ENCODE data around the gene MOB2.

DNA sequence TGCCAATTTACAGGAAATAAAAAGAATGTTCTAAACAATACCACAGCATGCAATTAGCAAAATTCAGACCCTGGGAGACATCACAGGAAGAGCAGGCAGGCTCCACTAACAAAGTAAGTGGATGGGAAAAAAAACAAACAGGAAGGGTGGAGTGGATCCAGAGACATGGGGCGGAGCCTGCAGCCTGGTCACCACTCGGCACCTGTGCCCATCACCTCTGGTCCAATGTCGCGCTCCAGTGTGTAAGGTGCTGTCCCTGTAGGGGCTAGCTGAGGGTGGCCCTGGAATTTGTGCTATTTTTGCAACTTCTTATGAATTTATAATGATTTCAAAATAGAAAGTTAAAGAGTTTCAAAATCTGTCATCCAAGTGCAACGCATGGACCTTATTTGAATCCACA lies 11.0 kb upstream of the MOB2 start:
- TF ChIP-seq POLR2AphosphoS5 (IDR thresholded peaks at IDR 0.05; ENCODE audit: borderline replicate concordance, low read depth, low read length), result no peak
- no peak for TF ChIP-seq EZH2 (IDR thresholded peaks at IDR 0.05)

All from SK-N-MC (cell line).